ENCODE data around the gene ITGA6. TPM values are rescaled to one million over a fixed set of nuclear protein-coding genes. Genes with fewer than 3 reads are reported as not detected.
"Not testable (repeated sequence)": the region's sequence is repeated elsewhere in the genome, so short reads cannot be mapped to it uniquely, and the experiment has no call there.

The ITGA6 gene
- total and polyA plus RNA-seq, 2 donors from 2014 or later = 32.8 to 89.1 TPM

- no peak for TF ChIP-seq CTCF (IDR thresholded peaks at IDR 0.05; ENCODE audit: borderline replicate concordance, extremely low read depth, insufficient read depth)
- H3K36me3 ChIP-seq (ENCODE audit: control insufficient read depth in 2 of 3, insufficient read depth in 3 of 3, low read length in 3 of 3) = no peaks in the 10 kb centered on the region
- FAIRE-seq = no peak
These were observed 118.2 kb downstream of the ITGA6 start for GRCh38 chr2:172545408-172546075.

GRCh38 chr2:172549131-172549530 lies 121.7 kb downstream of the ITGA6 start:
- H3K27me3 ChIP-seq (ENCODE audit: control insufficient read depth, insufficient read depth, low read length) = no peaks in the 10 kb centered on the region
- no peak overlapping the region for H3K4me3 ChIP-seq (ENCODE audit: low read length in 3 of 3)
- intact Hi-C loops (cut with DNase I) = no loop called here
- DNase-seq = no peak
- no peak overlapping the region for H3K27ac ChIP-seq (ENCODE audit: low read depth in 2 of 2, low read length in 2 of 2)
- FAIRE-seq = no peak
- no peak for TF ChIP-seq CTCF (IDR thresholded peaks at IDR 0.05; ENCODE audit: borderline replicate concordance, extremely low read depth, insufficient read depth)
- H3K4me1 ChIP-seq (ENCODE audit: control insufficient read depth in 2 of 3, insufficient read depth in 2 of 3, low read depth in 1 of 3, low read length in 3 of 3) = no peaks in the 10 kb centered on the region
- no peak overlapping the region for H3K9ac ChIP-seq (ENCODE audit: low read length in 3 of 3)
- H3K9me3 ChIP-seq (ENCODE audit: control insufficient read depth in 2 of 3, insufficient read depth in 1 of 3, low read length in 3 of 3) = no peaks in the 10 kb centered on the region
- H3K36me3 ChIP-seq (ENCODE audit: control insufficient read depth in 2 of 3, insufficient read depth in 3 of 3, low read length in 3 of 3) = no peaks in the 10 kb centered on the region

More at GRCh38 chr2:172545408-172546075, 118.2 kb downstream of the ITGA6 start:
- Histone ChIP-seq H3K9me3 (ENCODE audit: control insufficient read depth in 2 of 3, insufficient read depth in 1 of 3, low read length in 3 of 3) (no peaks in the 10 kb centered on the region), H3K9ac (ENCODE audit: low read length in 3 of 3) (no peak overlapping the region), H3K4me1 (ENCODE audit: control insufficient read depth in 2 of 3, insufficient read depth in 2 of 3, low read depth in 1 of 3, low read length in 3 of 3) (no peaks in the 10 kb centered on the region), H3K4me3 (ENCODE audit: low read length in 3 of 3) (no peak overlapping the region), H3K27ac (ENCODE audit: low read depth in 2 of 2, low read length in 2 of 2) (no peak overlapping the region), H3K27me3 (ENCODE audit: control insufficient read depth, insufficient read depth, low read length) (no peaks in the 10 kb centered on the region)
- DNase-seq = no peak
- intact Hi-C loops (cut with DNase I) = no loop called here

- H3K9me3 ChIP-seq (ENCODE audit: control insufficient read depth in 2 of 3, insufficient read depth in 1 of 3, low read length in 3 of 3); DNase-seq; intact Hi-C loops (cut with DNase I); H3K36me3 ChIP-seq (ENCODE audit: control insufficient read depth in 2 of 3, insufficient read depth in 3 of 3, low read length in 3 of 3); H3K27ac ChIP-seq (ENCODE audit: low read depth in 2 of 2, low read length in 2 of 2); FAIRE-seq; H3K9ac ChIP-seq (ENCODE audit: low read length in 3 of 3); H3K27me3 ChIP-seq (ENCODE audit: control insufficient read depth, insufficient read depth, low read length); H3K4me1 ChIP-seq (ENCODE audit: control insufficient read depth in 2 of 3, insufficient read depth in 2 of 3, low read depth in 1 of 3, low read length in 3 of 3); H3K4me3 ChIP-seq (ENCODE audit: low read length in 3 of 3): not testable (repeated sequence)
These were observed 122.4 kb downstream of the ITGA6 start for GRCh38 chr2:172549802-172550201.

GRCh38 chr2:172550419-172550818 lies 123.0 kb downstream of the ITGA6 start:
- Histone ChIP-seq H3K36me3 (ENCODE audit: control insufficient read depth in 2 of 3, insufficient read depth in 3 of 3, low read length in 3 of 3) (no peaks in the 10 kb centered on the region), H3K9me3 (ENCODE audit: control insufficient read depth in 2 of 3, insufficient read depth in 1 of 3, low read length in 3 of 3) (no peaks in the 10 kb centered on the region), H3K4me1 (ENCODE audit: control insufficient read depth in 2 of 3, insufficient read depth in 2 of 3, low read depth in 1 of 3, low read length in 3 of 3) (peaks cover 0 to 2% (median 0%) of the 10 kb centered on the region in 3 donors), H3K27me3 (ENCODE audit: control insufficient read depth, insufficient read depth, low read length) (no peaks in the 10 kb centered on the region), H3K4me3 (ENCODE audit: low read length in 3 of 3) (no peak overlapping the region), H3K9ac (ENCODE audit: low read length in 3 of 3) (no peak overlapping the region), H3K27ac (ENCODE audit: low read depth in 2 of 2, low read length in 2 of 2) (no peak overlapping the region)
- intact Hi-C loops (cut with DNase I) = no loop called here
- no peak for TF ChIP-seq CTCF (IDR thresholded peaks at IDR 0.05; ENCODE audit: borderline replicate concordance, extremely low read depth, insufficient read depth)
- no peak for DNase-seq
- no peak for FAIRE-seq

Data from kidney (tissue), 14 donors.